H1 (cell line): Measurements from ENCODE around the gene PIK3R5. TPM values are rescaled to one million over a fixed set of nuclear protein-coding genes. Genes with fewer than 3 reads are reported as not detected.

ENCODE experiments used
- MAFK ChIP-seq: IDR thresholded peaks from 2 replicates; pipeline ENCODE4 v1.6.1; 2012; ENCODE audit warnings: low read depth, mild to moderate bottlenecking, improper control_type of control experiment, low read length
- RXRA ChIP-seq: IDR thresholded peaks from 2 replicates; pipeline ENCODE4 v1.6.1; 2011; ENCODE audit warnings: low read depth, mild to moderate bottlenecking, low read length, moderate library complexity; ENCODE audit not compliant: insufficient read depth
- polyA plus RNA-seq, 7 experiments: library from polyadenylated mRNA; depleted of rRNA in 3 of 7; stranded (reverse) in 5 of 7; unstranded in 2 of 7; fragments of >200 nt in 5 of 7; fragments of 200-250 nt in 2 of 7; gene quantifications; 1 replicate in 5 of 7; 2 replicates in 1 of 7; 4 replicates in 1 of 7; pipeline versions ENCODE4 v1.2.1 to v1.2.3, GENCODE V29; 2011 to 2013; ENCODE audit warnings: missing spikeins in 2 of 7, mixed read lengths in 2 of 7
- total RNA-seq: library from RNA; stranded (reverse); fragmentation: NEBNext Ultra II Directional; extraction: Animal tissue kit (Norgen Biotek cat#: 25700); gene quantifications from 2 replicates; pipeline ENCODE4 v1.2.1, GENCODE V29; 2021

PIK3R5 gene
- total and polyA plus RNA-seq, 2 of the 8 experiments (the other 6 are each of a cell fraction or from before 2014, with no cell fraction given), result 2.7 to 4.3 TPM

DNA sequence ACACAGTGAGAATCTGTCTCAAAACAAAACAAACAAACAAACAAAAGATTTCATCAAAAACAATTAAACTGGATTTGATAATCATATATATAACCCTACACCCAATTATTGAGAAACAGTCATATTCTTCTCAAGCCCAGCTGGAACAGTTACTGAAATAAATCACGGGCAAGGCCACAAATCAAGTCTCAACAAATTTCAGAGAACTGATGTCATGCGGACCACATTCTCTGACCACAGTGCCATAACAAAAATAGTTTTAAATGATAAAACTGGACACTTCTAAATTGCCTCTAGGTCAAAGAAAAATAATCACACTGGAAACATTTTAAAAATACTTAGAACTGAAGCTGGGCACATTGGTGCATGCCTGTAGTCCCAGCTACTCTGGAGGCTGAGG lies 15.9 kb upstream of the PIK3R5 start (continued):
- TF ChIP-seq RXRA (no peak), MAFK (no peak)
